ENCODE data around the gene NPAT. TPM values are rescaled to one million over a fixed set of nuclear protein-coding genes. Genes with fewer than 3 reads are reported as not detected.
A peak's percentile ranks its signal among the peaks of the same experiment; 100 is the strongest.

Gene NPAT
- total and polyA plus RNA-seq, 10 of the 15 experiments (the other 5 are each of a cell fraction or from before 2014, with no cell fraction given), result 7.5 to 32.8 (median 20.1) TPM

DNA sequence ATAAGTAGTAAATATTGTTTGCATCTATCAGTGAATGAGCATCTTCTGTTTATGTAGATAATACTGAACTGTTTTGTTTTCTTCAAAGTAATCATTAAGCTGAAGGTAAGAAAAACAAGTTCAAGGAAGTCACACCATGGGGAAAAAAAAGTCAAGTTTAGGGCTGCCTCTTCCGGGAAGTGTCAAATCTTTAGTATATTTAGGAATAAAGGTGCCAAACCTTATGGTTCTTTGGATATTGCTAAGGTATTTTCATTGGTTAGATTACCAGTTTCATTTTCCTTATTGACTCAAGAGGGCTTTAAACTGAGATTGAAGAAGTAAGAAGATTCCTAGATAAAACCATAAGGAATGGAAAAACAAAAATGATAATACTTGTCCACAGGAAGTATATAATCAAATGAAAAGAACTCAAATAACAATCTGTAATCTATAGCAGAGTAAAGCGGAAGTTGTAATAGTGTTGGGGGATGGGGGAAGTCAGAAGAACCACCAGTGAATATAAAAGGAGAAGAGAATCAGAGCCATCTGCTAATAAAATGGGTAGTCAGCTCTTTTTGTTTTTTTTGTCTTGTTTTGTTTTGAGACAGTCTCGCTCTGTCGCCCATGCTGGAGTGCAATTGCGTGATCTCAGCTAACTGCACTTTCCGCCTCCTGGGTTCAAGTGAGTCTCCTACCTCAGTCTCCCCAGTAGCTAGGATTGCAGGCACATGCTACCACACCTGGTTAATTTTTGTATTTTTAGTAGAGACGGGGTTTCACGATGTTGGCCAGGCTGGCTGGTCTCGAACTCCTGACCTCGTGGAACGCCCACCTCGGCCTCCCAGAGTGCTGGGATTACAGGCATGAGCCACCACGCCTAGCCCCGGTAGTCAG is 2.7 kb upstream of the NPAT start:
- Histone ChIP-seq H3K9me3 (replicated peaks; ENCODE audit: control insufficient read depth, insufficient read depth, low read length) (no peaks in the 10 kb centered on the region), H3K79me2 (ENCODE audit: control insufficient read depth, insufficient read depth, low read length) (peaks cover 71% of the 10 kb centered on the region), H3K4me2 (ENCODE audit: control insufficient read depth, insufficient read depth) (peak overlapping the region; percentile 98), H2AFZ (ENCODE audit: control insufficient read depth, low read depth, low read length) (peak overlapping the region; percentile 39; the same call in 1 of the 2 replicates), H4K20me1 (ENCODE audit: control insufficient read depth, insufficient read depth) (no peaks in the 10 kb centered on the region), H3K4me1 (ENCODE audit: control insufficient read depth, insufficient read depth, low read length) (peaks cover 26% of the 10 kb centered on the region), H3K9ac (ENCODE audit: control insufficient read depth, insufficient read depth, low read length) (peak overlapping the region; percentile 99), H3K27me3 (replicated peaks in 1 of 2; ENCODE audit: control insufficient read depth in 2 of 2, insufficient read depth in 2 of 2, low read length in 1 of 2) (no peaks in the 10 kb centered on the region), H3K4me3 (peak overlapping the region; percentile 87), H3K36me3 (ENCODE audit: control insufficient read depth in 2 of 2, insufficient read depth in 2 of 2, low read length in 1 of 2) (peaks cover 0 to under 1% of the 10 kb centered on the region in 2 experiments; a peak in 1 of 4 replicates), H3K27ac (ENCODE audit: control insufficient read depth, insufficient read depth) (peak overlapping the region; percentile 99)
- CTCF ChIA-PET, result interaction anchor here (0.6 to 2.7 kb wide), 4 partner anchors 12 to 424 kb away, joined by 3 to 17 read pairs (median 4); no protein-coding TSS in a partner anchor
- RAD21 ChIA-PET (ENCODE audit: unreplicated experiment), result interaction anchor here (0.7 to 7.0 kb wide), 5 partner anchors 11 to 424 kb away, joined by 3 to 82 read pairs (median 4); partner anchors contain the start of gene CUL5
- POLR2A ChIA-PET, result interaction anchor here (1.0 to 4.1 kb wide), 4 partner anchors 11 to 51 kb away, joined by 3 to 43 read pairs (median 4); no protein-coding TSS in a partner anchor
- FAIRE-seq (no peak), ATAC-seq (peak; percentile 2; the same call in 1 of the 3 replicates), DNase-seq (ENCODE audit: low read depth, low spot score) (no peak)
- 1% methylated on average over 14 of the region's 14 CpGs for whole genome bisulfite sequencing (ENCODE audit: insufficient coverage, insufficient replicate concordance, low lambda C conversion rate, missing lambda C conversion rate)
- in situ Hi-C loops (cut with MboI) (no loop called here), intact Hi-C loops (cut with micrococcal nuclease; ENCODE audit: unreplicated experiment) (loop anchor here (5.0 to 10.0 kb wide), 3 partner anchors 240 to 437 kb away; partner anchors contain the start of genes C11orf65 and POGLUT3)
- BruUV-seq (replicated peaks), result no TSS peak
- SMC1A ChIA-PET (ENCODE audit: uncharacterized antibody, unreplicated experiment), result interaction anchor here (0.5 to 7.9 kb wide), 10 partner anchors 9 to 420 kb away, joined by 3 to 112 read pairs (median 4); no protein-coding TSS in a partner anchor
- TF ChIP-seq FOXK2 (IDR thresholded peaks at IDR 0.05) (no peak), EP300 (IDR thresholded peaks at IDR 0.05; ENCODE audit: borderline replicate concordance in 1 of 2, control insufficient read depth in 1 of 2, low read depth in 2 of 2, low read length in 2 of 2) (peak; percentile 15 to 33; a peak in 1 of 4 replicates), NBN (IDR thresholded peaks at IDR 0.05) (peak; percentile 77; the same call in 1 of the 2 replicates), EZH2 (IDR thresholded peaks at IDR 0.05; ENCODE audit: borderline replicate concordance, control insufficient read depth, low read depth, low read length) (no peak), CREM (IDR thresholded peaks at IDR 0.05; ENCODE audit: low read depth) (peak; percentile 62; the same call in 1 of the 2 replicates), BCL11A (IDR thresholded peaks at IDR 0.05; ENCODE audit: low read depth, low read length) (0 out of 2 replicates have a peak, but pooled peaks have one; percentile 22), CBX3 (IDR thresholded peaks at IDR 0.05; ENCODE audit: borderline replicate concordance, low read depth) (no peak), DPF2 (IDR thresholded peaks at IDR 0.05) (peak; percentile 51; the same call in 1 of the 2 replicates), GATAD2B (conservative IDR thresholded peaks at IDR 0.05; ENCODE audit: low read depth) (no peak), RELA (IDR thresholded peaks at IDR 0.05; ENCODE audit: borderline replicate concordance, partially characterized antibody) (peak; percentile 26), ATF7 (IDR thresholded peaks at IDR 0.05; ENCODE audit: low read depth) (peak; percentile 88), TCF3 (IDR thresholded peaks at IDR 0.05; ENCODE audit: borderline replicate concordance, insufficient read depth, low read depth, low read length) (0 out of 2 replicates have a peak, but pooled peaks have one; percentile 13), FOXM1 (IDR thresholded peaks at IDR 0.05; ENCODE audit: low read depth, low read length) (peak; percentile 69; the same call in 1 of the 2 replicates), LARP7 (IDR thresholded peaks at IDR 0.05) (peak; percentile 31; the same call in 1 of the 2 replicates), BACH1 (IDR thresholded peaks at IDR 0.05; ENCODE audit: borderline replicate concordance) (peak; percentile 41; the same call in 1 of the 2 replicates), CBX5 (IDR thresholded peaks at IDR 0.05; ENCODE audit: low read depth) (peak; percentile 58; the same call in 1 of the 2 replicates), ZBED1 (IDR thresholded peaks at IDR 0.05; ENCODE audit: borderline replicate concordance) (0 out of 2 replicates have a peak, but pooled peaks have one; percentile 25), NFYA (IDR thresholded peaks at IDR 0.05; ENCODE audit: borderline replicate concordance, low read depth, low read length) (no peak), HDGF (IDR thresholded peaks at IDR 0.05) (peak; percentile 85), ETV6 (conservative IDR thresholded peaks at IDR 0.05 in 1 of 2, IDR thresholded peaks at IDR 0.05 in 1 of 2; ENCODE audit: borderline replicate concordance in 1 of 2, low read depth in 1 of 2) (peak in 1 of 2 experiments; percentile 71; a peak in 2 of 4 replicates), MXI1 (IDR thresholded peaks at IDR 0.05; ENCODE audit: low read depth, low read length) (peak; percentile 24; the same call in 1 of the 2 replicates)
- TF ChIP-seq, protein P1, sequence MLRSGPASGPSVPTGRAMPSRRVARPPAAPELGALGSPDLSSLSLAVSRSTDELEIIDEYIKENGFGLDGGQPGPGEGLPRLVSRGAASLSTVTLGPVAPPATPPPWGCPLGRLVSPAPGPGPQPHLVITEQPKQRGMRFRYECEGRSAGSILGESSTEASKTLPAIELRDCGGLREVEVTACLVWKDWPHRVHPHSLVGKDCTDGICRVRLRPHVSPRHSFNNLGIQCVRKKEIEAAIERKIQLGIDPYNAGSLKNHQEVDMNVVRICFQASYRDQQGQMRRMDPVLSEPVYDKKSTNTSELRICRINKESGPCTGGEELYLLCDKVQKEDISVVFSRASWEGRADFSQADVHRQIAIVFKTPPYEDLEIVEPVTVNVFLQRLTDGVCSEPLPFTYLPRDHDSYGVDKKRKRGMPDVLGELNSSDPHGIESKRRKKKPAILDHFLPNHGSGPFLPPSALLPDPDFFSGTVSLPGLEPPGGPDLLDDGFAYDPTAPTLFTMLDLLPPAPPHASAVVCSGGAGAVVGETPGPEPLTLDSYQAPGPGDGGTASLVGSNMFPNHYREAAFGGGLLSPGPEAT (IDR thresholded peaks at IDR 0.05; ENCODE audit: low read depth), result peak; percentile 31; the same call in 1 of the 2 replicates
